Measurements from ENCODE around the gene NAAA. TPM values are rescaled to one million over a fixed set of nuclear protein-coding genes. Genes with fewer than 3 reads are reported as not detected.

The NAAA gene
- 23.7 and 45.6 TPM in 2 replicates for total RNA-seq

GRCh38 chr4:75940692-75941253 lies at the start of gene NAAA:
NAAA (minus strand) TSS chr4:75941013; CDS start chr4:75940949, 64 bp downstream.

DNA sequence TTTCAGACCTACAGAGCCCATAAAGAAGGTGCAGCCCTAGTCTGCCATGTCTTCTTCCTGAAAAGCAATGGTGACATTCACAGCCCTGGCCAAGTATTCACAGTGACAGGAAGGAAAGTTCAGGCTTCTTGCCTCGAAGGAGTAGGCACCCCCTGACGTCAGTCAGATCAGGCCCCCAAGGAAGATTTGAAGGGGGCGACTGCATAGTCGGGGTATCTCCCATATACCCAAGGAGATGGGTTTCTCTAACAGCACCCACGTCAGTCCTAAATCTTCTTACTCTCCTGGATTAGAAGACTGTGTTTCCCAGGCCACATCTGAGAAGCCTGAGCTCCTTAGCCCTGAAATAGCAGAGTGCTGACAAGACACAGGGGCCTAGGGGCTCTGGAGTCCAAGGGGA lies 38.5 kb downstream of the NAAA start, which contains the start of gene PPEF2:
Gene PPEF2, minus strand, starts transcription at position 101 of the 400 bp plus-strand sequence. CDS start 6,127 bp downstream, outside the sequence.

Other genes with a start within 250 kb of the NAAA start
- gene USO1, start 216.4 kb downstream of the NAAA start, total RNA-seq = 86.7 and 95.0 TPM in 2 replicates
- gene PPEF2, start 38.6 kb downstream of the NAAA start, total RNA-seq = not detected in 2 replicates
- gene SDAD1, start 49.9 kb upstream of the NAAA start, total RNA-seq = 26.4 and 27.0 TPM in 2 replicates
- gene CXCL9, start 66.5 kb upstream of the NAAA start, total RNA-seq = not detected in 2 replicates
- gene CXCL10, start 82.5 kb upstream of the NAAA start, total RNA-seq = 0.65 and 12.2 TPM in 2 replicates
- 1.9 and 12.0 TPM in 2 replicates for gene CXCL11, start 95.1 kb upstream of the NAAA start, total RNA-seq
- not detected in 2 replicates for gene ART3, start 133.7 kb upstream of the NAAA start, total RNA-seq
- gene NUP54, start 207.4 kb upstream of the NAAA start, total RNA-seq = 64.1 and 72.1 TPM in 2 replicates

All from epithelial cell of umbilical artery (primary cell).